SKM-1 (cell line): ENCODE data around the gene GFRA1.
"Not testable (repeated sequence)": the region's sequence is repeated elsewhere in the genome, so short reads cannot be mapped to it uniquely, and the experiment has no call there.

ENCODE experiments used
- DNase-seq: peaks from one replicate; lab custom pipeline; 2025; ENCODE audit not compliant: unreplicated experiment; lab: John Stamatoyannopoulos, UW

The GFRA1 gene

DNA sequence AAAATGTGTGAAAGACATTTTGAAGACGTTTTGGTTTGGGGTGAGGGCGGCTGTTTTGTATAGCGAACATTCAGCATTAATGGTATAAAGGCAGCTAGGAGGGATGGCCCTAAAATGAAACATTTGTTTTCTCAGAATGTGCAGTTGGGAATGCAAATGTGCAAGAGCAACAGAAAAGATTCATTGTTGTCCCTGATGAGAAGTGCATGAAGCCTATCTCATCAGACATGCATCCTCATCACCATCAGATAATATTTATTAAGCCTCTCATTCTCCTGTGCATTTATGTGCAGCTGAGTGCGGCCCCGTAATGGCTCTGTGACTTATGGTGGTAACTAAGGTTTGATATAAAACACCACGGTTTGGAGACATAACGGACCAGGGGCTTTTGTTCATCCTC is 199.5 kb downstream of the GFRA1 start:
- no peak for DNase-seq

DNA sequence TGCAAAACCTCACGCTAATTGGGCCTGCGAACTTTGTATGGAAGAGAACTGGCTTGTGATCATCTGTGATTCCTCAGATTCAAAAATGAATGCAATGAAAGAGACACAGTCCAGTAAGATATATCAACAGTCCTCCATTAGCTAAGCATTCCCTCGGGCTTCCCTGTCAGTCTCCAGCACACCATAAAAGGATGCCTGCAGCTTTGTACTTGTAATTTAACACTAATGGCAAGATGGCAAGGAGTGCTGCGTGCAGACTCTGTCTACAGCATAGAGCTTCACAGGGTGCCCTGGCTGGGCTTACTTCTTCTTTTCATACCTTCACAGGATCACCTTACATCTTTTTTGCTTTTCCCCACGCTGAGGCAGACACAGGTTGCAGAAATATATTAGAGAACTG is 200.0 kb downstream of the GFRA1 start:
- no peak for DNase-seq

DNA sequence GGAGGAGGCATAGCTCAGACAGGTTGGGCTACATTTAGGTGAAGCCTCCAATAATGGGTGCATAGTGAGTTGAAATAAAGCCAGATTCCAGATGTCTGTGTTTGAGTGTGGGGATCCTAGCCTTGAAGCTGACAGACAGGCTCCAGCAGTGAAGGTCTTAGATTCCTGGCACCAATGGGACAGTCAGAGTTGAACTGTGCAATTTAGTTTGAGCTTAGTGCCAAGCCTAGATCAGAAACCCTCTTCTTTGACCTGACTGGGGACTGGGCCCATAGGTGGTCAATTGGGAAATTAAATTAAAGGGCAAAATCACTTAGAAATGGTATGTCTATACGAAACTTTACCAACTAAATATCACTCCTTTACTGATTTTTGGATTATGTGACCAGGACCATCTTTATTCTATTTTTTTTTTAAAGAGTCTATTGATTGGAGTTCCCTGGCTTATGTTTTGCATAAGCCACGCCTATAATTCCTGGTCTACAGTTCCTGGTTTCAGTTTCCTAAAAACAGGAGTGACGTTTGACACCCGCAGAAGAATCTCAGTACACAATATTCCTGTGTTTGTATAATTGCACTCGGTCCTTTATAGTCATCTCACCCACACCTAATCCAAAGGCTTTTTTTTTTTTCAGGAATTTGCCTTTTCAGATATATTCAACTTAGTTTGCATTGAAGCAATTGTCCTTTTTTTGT is 201.4 kb downstream of the GFRA1 start:
- DNase-seq: no peak

DNA sequence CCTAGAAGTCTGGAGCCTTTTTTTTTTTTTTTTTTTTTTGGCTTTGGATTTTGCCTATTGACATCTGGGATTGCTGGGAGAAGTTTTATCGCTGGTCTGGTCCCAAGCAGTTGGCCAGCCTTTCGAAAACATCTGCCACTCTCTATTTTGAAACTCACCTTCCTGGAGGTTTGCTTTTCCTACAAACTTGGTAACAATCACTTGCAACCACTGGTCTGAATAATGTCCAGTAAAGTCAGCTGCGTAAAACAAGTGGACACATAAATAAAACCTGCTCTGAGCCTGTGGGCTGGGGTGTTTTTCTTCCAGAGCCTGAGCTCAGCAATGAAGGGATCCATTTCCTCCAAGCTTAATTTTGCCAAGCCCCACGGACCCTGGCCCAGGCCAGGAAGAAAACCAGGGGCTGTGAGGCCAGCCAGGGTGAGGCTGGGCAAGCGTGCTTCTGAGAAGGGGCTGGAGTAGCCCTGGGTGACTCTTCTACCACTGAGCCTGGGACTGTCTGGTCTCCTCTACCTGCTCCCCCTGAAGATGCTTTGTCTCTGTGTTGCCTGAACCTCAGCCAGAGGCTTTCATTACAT is 202.2 kb downstream of the GFRA1 start:
- DNase-seq: no peak

DNA sequence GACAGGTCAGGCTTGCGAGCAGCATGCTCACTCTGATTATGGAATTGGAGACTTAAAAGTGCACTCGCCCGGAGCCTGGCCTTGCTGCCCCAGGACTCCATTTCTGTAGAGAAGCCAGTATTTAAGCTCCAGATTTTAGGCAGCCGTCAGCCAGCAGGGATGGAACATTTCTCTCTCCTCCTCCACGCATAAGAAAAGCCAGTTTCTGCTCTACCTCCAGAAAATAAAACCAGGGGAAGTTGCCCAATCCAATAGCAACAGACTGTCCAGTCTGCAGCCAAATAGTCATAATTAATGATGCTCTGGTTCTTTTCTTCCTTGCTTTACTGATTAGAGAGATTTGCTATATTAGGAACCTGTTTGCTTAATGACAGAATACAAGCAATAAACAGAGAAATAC is 203.2 kb downstream of the GFRA1 start:
- DNase-seq: no peak

DNA sequence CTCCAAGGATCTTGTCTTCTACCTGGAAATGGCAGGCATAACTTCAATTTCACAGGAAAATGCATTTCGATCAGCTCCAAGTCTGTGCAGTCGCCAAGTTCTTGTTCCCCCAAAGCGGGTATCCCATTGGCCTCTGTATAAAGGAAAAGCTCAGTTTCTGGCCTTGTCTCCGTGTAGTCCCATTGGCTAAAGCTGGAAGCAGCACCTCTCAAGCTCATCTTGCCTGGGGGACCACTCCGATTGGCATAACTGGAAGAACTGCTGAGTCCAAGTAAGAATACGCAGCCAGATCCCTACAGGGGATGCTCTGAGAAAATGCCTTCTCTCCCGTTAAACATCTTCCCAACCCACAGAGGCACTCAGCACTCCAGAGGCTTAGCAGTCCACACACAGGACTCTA is 205.2 kb downstream of the GFRA1 start:
- DNase-seq: no peak

DNA sequence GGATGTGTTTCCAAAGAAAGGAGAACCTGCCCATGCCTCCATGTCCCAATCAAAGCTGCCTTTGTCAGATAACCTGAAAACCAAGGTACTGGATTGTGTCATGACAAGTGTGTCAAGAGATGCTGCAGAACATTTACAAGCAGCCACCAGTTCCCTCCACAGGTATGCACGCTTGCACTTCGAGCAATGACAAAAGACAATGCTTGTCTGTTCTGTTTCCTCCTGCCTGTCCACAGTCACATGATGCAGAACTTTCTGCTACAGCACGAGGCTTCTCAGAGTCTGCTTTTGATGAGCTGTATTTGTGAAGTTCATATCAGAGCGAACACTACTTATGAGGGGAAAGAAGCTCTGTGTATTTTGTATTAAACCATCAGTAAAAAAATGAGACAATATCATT is 209.9 kb downstream of the GFRA1 start:
- DNase-seq: no peak

DNA sequence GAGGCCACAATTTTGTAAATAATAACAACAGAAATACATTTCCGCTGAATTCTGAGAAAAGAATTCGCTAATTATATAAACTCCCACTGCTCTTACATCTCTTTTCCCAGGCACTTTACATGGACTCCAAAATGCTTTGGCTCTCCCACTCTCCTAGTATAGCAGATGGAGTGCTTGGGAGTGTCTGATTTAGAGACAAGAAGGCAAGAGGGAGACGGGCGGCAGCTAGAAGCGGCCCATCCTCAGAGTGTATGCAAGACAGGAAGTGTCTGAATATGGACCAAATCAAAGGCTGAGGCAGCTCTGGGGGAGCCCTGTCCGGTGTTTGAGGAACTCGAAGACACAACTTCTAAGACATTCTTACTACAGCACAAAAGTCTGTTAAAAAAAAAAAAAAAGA is 212.1 kb downstream of the GFRA1 start:
- no peak for DNase-seq

DNA sequence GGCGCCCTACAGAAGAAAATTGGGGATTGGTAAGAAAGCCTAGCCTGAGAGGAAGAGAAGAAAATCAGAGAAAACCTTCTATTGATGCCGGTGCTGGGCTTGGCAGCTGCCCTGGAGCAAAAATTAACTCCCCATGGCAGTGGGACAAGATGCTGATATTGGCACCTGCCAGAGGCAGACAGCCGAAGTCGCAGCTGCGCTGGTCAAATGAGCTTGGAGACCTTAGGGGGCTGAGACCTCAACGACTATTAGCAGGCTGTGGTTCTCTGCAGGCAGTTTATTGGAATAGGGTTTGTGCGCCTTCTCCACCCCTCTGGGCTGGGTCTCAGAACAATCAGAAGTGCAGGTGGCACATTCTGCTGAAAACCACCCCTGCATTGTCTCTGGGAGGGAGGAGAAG is 213.7 kb downstream of the GFRA1 start:
- no peak for DNase-seq

DNA sequence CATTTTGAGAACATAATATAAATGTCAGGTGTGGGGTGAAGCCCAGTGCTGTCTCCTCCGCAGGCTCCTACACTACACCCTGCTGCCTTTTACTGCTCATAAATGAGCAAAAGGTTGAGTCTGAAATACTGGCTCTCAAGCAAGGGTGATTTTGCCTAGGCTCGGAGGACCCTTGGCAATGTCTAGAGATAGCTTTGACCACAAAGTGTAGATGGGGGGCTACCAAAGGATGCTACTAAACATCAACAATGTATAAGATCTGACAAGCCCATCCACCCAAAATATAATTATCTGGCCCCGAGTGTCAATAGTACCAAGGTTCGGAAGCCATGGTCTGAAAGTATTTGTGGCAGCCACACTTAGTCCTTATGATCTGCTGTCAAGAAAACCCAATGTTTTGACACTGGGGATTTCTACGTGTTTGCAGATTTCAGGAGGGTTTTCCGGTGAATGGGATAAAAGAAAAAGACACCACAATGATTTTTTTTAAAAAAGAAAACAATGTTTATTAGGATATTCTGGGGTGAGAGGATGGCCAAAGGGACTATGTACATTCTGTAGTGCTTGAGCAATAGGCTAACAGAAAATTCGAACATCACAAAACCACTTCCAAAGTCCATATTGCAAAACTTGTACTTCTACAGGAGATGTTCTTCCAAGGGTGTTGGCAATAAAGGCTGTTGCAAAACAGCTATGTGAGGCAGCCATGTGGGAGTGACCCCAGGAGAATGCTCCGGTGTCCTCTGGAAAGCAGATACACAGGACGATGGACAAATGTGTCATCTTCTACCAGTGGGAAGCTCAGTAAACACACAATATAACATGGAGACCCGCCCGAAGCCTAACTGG is 216.3 kb downstream of the GFRA1 start:
- no peak for DNase-seq

DNA sequence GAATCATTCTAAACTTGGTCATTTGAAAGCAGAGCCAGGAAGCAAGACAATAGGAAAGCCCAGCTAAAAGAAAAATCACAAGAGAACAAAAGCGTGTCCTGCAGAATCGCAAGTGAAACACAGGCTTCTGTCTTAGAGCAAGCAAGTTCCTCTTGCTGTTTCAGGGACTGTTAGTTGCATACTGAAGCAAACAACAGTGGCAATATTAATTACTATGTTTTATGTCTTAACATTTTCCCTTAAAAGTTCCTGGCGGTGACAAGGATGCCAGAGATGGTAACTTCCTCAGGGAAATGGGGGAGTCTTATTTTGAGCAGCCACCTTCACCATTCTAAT is 217.1 kb downstream of the GFRA1 start:
- no peak for DNase-seq

DNA sequence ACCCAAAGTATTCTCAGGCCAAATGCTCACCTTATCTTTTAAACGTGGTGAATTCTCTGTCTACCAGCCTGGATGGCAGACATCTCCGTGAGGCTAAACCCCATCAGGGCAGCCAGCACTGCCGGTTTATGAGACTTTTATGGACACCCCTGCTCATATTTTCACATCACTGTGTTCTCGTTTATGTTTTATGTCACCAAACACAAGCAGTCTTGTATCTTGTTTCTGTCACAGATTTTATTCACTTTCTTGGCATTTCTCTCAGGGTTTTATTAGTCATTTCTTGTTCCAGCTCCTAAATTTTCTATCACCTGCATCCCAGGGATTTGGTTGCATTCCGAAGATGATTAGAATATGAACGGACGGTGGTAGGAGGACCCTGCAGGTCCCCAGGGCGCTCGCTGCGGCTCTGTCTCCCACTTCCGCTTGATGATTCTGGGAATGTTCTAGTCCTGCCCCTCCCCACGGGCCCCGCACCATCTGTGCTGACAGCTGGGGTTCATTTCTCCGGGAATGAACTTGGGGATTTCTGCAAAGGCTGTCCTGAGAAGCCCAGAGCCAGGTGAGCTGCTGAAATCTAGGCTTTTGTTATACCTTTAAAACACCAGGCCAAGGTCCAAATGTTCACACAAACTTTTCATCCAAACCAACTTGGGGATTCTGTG is 217.6 kb downstream of the GFRA1 start:
- DNase-seq: no peak

DNA sequence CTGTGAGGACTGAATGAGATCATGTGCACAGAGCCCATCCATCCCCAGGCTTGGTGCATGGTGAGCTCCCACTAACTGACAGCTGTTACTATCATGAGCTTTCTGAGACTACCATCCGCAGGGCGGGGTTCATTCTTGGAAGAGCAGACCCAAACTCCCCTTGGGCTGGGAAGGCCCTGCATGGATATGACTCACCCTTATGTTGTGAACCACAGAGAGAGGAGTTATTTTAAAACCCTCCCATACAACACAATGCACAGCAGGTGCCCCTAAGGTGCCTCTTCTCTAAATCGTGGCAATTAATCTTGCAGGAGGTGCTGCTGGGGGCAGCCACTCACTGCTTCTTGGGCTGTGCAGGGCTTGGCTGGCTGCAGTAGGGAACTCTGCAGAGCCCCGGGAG is 219.1 kb downstream of the GFRA1 start:
- DNase-seq: no peak

DNA sequence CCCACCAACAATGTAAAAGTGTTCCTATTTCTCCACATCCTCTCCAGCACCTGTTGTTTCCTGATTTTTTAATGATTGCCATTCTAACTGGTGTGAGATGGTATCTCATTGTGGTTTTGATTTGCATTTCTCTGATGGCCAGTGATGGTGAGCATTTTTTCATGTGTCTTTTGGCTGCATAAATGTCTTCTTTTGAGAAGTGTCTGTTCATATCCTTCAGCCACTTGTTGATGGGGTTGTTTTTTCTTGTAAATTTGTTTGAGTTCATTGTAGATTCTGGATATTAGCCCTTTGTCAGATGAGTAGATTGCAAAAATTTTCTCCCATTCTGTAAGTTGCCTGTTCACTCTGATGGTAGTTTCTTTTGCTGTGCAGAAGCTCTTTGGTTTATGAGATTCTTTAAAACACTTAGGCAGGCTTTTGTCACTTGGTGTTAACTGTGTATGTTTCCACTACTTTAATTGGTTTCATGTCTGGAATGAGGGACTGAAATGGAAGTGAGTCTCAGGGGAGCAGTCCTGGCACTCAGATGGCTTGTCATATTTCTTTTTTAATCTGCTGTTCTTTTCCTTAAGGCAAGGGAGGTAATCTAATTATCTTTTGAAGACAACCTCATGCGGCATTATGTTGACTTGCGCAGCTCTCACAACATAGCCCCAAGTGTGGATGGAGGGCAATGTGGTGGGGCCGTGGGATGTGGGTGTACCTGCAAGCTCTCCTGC is 219.8 kb downstream of the GFRA1 start:
- DNase-seq: not testable (repeated sequence)

DNA sequence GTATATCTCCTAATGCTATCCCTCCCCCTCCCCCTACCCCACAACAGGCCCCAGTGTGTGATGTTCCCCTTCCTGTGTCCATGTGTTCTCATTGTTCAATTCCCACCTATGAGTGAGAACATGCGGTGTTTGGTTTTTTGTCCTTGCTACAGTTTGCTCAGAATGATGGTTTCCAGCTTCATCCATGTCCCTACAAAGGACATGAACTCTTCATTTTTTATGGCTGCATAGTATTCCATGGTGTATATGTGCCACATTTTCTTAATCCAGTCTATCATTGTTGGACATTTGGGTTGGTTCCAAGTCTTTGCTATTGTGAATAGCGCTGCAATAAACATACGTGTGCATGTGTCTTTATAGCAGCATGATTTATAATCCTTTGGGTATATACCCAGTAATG is 220.5 kb downstream of the GFRA1 start:
- not testable (repeated sequence) for DNase-seq

DNA sequence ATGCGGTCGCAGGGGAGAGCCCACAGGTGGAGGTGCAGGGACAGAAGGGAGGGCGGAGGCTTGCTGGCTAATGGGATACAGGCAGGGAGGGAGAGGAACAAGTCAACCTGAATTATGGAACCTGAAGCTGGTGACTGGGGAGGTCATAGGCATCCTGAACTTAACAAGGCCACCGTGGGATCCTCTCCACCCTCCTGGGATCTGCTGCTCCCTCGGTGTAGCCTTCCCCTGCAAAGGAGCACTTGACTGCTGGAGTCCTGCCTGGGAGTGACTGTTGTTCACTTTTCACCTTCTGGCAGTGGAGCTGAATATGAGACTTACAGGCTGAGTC is 223.1 kb downstream of the GFRA1 start:
- DNase-seq: no peak

DNA sequence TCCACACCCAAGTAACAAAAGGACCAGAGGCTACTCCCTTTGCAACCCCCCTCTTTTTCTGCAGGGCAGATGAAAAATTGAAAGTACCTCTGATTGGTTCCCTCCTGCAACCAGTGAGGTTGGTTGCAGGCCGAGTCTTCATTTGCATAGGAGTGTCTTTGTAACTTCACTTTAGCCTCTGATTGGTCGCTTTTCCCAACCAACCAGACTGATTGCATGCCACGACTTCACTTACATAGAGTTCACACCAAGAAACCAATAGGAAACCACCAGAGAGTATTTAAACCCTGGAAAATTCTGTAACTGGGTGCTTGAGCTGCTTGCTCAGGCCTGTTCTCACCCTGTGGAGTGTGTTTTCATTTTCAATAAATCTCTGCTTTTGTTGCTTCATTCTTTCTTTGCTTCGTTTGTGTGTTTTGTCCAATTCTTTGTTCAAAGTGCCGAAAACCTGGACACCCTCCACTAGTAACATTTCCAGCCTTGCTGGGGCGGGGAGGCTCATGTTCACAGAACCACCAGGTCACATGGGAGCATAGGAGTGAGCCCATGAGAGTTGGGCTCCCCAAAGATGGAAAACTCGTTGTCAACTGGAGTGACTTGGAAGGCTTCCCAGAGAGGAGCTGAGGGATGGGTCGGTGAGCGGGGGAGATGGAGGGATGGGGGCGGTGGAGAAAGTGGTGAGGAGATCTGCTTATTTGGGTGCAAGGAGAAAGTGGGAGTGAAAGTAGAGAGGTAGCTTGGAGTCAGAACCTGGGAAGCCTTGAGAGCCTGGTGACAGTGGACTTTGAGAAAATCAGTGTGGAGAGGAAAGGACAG is 223.6 kb downstream of the GFRA1 start:
- no peak for DNase-seq

DNA sequence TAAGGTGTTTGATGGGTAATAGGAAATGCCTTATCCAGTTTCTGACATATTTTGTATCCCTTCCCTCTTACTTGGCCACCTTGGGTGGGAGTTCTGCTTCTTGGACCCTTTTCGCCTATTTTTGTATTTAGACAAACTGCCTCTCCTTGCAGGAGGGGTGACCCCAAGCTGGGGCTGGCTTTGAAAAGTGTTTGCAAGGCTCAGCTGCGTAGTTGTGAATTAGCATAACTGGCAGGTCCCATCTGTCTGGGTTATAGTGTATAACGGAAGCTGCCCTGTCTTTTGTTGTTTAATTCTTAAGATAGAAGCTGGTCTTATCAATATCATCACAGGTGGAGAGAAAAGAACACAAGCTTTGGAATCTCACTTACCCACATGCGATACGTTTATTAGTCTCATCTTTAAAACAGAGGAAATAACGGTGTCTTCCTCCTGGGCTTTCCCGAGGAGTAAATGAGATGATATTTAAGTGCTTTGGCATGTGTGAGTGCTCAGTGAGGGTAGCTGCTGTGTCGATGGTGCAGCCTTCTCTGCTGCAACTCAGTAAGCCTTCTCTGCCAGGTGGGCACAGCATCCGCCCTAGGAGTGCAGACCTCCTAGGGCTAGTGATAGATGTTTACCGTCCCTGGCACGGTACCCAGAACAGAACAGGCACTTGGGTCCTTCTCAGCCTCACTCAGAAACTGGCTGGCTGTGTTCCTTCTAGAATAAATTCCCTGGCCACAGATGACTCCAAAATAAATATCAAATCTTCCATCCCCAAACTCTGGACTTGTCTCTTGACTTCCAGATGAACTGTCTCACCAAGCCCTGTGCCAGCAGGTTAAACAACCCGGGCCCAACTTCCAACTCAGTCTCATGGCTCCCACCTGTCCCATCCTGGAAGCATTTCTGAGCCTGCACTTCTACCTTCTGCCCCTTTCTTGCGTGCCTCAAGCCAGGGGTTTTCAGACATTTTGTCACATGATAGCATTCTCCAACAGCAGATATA is 227.3 kb downstream of the GFRA1 start:
- DNase-seq: no peak

DNA sequence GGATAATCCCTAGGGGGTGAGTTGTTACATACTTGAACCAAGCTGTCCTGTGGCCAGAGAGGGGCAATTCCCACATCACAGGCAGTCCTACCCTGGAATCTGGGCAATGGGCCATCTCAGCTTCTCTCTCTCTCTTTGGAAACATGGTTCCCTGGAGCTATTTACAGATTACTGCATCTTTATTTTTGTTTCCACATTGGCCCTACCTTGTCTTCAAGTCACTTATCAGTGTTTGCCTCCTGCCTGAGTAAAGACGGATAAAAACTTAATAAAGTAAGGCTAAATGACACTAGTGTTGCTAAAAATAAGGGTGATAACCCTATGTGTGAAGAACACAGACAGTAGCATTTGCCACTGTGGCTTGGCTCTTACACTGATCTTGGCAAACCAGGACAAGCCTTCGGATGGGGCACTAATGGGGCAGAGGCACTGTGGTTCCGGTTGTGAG is 228.2 kb downstream of the GFRA1 start:
- no peak for DNase-seq
